ENCODE measurements around the gene CISD3. TPM values are rescaled to one million over a fixed set of nuclear protein-coding genes. Genes with fewer than 3 reads are reported as not detected.

The CISD3 gene
- total and polyA plus RNA-seq, 10 of the 15 experiments (the other 5 are each of a cell fraction or from before 2014, with no cell fraction given) = 2.6 to 38.1 (median 8.1) TPM

DNA sequence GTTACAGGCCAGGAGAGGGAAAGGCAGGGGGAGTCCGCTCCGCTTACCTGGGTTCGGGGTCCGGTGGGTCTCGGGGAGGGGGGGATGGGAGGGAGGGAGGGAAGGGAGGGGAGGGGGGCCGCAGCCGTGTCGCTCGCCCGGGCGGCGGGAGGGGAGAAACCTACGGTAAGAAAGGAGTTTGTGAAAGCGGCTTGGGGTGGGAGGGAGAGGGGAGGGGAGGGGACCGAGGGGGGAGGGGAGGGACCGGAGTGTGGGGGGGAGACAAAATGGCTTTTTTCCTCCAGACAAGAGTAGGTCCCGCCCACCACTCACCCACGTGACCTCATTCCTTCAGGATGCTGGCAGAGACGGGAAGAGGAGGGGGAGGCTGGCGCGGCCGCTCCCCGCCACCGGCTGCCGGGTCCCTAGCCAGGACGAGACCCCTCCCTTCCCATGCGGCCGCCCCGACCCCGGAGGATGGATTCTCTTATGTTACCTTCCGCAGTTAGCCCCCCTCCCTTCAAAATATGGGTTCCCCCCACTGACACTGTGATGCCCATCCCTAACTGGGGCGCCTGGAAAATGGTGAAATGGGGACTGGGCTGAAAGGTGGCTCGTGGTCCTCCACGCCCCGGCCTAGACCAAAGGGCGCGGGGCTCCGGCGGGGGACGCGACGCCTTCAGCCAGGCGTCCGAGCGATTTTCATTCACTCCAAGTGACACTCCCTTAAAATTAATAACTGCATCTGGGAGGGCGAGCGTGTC, 18.2 kb downstream of the CISD3 start, which contains the start of gene PCGF2 (continued):
- TF ChIP-seq RAD51 (IDR thresholded peaks at IDR 0.05) (peak; percentile 89), ATF7 (IDR thresholded peaks at IDR 0.05; ENCODE audit: low read depth) (no peak), EGR1 (IDR thresholded peaks at IDR 0.05; ENCODE audit: borderline replicate concordance in 1 of 2, low read depth in 2 of 2, low read length in 2 of 2) (no peak), SUPT20H (IDR thresholded peaks at IDR 0.05; ENCODE audit: borderline replicate concordance, control insufficient read depth, low read depth, low read length) (no peak), LARP7 (IDR thresholded peaks at IDR 0.05) (no peak), POLR2AphosphoS2 (IDR thresholded peaks at IDR 0.05; ENCODE audit: low read depth, low read length) (no peak)
- TF ChIP-seq, protein P1, sequence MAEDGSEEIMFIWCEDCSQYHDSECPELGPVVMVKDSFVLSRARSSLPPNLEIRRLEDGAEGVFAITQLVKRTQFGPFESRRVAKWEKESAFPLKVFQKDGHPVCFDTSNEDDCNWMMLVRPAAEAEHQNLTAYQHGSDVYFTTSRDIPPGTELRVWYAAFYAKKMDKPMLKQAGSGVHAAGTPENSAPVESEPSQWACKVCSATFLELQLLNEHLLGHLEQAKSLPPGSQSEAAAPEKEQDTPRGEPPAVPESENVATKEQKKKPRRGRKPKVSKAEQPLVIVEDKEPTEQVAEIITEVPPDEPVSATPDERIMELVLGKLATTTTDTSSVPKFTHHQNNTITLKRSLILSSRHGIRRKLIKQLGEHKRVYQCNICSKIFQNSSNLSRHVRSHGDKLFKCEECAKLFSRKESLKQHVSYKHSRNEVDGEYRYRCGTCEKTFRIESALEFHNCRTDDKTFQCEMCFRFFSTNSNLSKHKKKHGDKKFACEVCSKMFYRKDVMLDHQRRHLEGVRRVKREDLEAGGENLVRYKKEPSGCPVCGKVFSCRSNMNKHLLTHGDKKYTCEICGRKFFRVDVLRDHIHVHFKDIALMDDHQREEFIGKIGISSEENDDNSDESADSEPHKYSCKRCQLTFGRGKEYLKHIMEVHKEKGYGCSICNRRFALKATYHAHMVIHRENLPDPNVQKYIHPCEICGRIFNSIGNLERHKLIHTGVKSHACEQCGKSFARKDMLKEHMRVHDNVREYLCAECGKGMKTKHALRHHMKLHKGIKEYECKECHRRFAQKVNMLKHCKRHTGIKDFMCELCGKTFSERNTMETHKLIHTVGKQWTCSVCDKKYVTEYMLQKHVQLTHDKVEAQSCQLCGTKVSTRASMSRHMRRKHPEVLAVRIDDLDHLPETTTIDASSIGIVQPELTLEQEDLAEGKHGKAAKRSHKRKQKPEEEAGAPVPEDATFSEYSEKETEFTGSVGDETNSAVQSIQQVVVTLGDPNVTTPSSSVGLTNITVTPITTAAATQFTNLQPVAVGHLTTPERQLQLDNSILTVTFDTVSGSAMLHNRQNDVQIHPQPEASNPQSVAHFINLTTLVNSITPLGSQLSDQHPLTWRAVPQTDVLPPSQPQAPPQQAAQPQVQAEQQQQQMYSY (CRISPR knock-in tag; IDR thresholded peaks at IDR 0.05) = no peak
- TF ChIP-seq, protein P2, sequence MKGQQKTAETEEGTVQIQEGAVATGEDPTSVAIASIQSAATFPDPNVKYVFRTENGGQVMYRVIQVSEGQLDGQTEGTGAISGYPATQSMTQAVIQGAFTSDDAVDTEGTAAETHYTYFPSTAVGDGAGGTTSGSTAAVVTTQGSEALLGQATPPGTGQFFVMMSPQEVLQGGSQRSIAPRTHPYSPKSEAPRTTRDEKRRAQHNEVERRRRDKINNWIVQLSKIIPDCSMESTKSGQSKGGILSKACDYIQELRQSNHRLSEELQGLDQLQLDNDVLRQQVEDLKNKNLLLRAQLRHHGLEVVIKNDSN (IDR thresholded peaks at IDR 0.05; ENCODE audit: borderline replicate concordance, extremely low read length, insufficient read depth, low read depth, low read length) = peak; percentile 85
- TF ChIP-seq, protein P3, sequence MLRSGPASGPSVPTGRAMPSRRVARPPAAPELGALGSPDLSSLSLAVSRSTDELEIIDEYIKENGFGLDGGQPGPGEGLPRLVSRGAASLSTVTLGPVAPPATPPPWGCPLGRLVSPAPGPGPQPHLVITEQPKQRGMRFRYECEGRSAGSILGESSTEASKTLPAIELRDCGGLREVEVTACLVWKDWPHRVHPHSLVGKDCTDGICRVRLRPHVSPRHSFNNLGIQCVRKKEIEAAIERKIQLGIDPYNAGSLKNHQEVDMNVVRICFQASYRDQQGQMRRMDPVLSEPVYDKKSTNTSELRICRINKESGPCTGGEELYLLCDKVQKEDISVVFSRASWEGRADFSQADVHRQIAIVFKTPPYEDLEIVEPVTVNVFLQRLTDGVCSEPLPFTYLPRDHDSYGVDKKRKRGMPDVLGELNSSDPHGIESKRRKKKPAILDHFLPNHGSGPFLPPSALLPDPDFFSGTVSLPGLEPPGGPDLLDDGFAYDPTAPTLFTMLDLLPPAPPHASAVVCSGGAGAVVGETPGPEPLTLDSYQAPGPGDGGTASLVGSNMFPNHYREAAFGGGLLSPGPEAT (IDR thresholded peaks at IDR 0.05; ENCODE audit: low read depth) = 0 out of 2 replicates have a peak, but pooled peaks have one; percentile 16

Measured in GM12878 (cell line).